GM23338 (cell line): ENCODE data around the gene PAF1. TPM values are rescaled to one million over a fixed set of nuclear protein-coding genes. Genes with fewer than 3 reads are reported as not detected.

Experiments used
- ATAC-seq: fragments of 200-7000 bp; cut with Tn5 transposase; 3 replicates; pipeline ENCODE4 v1.9.1; 2020
- DNase-seq: peaks from one replicate; pipeline ENCODE4 v3.0.0-alpha.2; 2015; ENCODE audit warnings: low spot score
- H2AFZ ChIP-seq: fragments of 200-600 bp; sonication (generic); 2 replicates; pipeline ENCODE4 v1.8.0; 2016; ENCODE audit warnings: antibody characterized with exemption, mild to moderate bottlenecking, moderate library complexity
- H3F3A ChIP-seq: fragments of 200-600 bp; sonication (generic); replicated peaks from 2 replicates; pipeline ENCODE4 v1.8.0; 2017; ENCODE audit warnings: antibody characterized with exemption, mixed run types, low read depth
- H3K27ac ChIP-seq: fragments of 200-600 bp; sonication (generic); 2 replicates; pipeline ENCODE4 v1.6.1; 2016; ENCODE audit warnings: low read depth
- H3K27me3 ChIP-seq: fragments of 200-600 bp; sonication (generic); 2 replicates; pipeline ENCODE4 v1.8.0; 2016; ENCODE audit warnings: mild to moderate bottlenecking, mixed run types, moderate library complexity; ENCODE audit not compliant: insufficient read depth
- H3K36me3 ChIP-seq: fragments of 200-600 bp; sonication (generic); 2 replicates; pipeline ENCODE4 v1.8.0; 2016; ENCODE audit warnings: mild to moderate bottlenecking; ENCODE audit not compliant: insufficient read depth
- H3K4me1 ChIP-seq: fragments of 200-600 bp; sonication (generic); 2 replicates; pipeline ENCODE4 v1.8.0; 2016; ENCODE audit warnings: mild to moderate bottlenecking, moderate library complexity; ENCODE audit not compliant: insufficient read depth
- H3K4me2 ChIP-seq: fragments of 200-600 bp; sonication (generic); 2 replicates; pipeline ENCODE4 v1.7.1; 2017; ENCODE audit warnings: mixed run types
- H3K4me3 ChIP-seq: fragments of 200-600 bp; sonication (generic); 2 replicates; pipeline ENCODE4 v1.6.1; 2016; ENCODE audit warnings: mixed run types
- H3K79me2 ChIP-seq: fragments of 200-600 bp; sonication (generic); replicated peaks from 2 replicates; pipeline ENCODE4 v1.8.0; 2017; ENCODE audit warnings: mild to moderate bottlenecking; ENCODE audit not compliant: insufficient read depth
- H3K9me2 ChIP-seq: fragments of 200-600 bp; sonication (generic); 2 replicates; pipeline ENCODE4 v1.8.0; 2017; ENCODE audit not compliant: insufficient read depth
- H4K20me1 ChIP-seq: fragments of 200-600 bp; sonication (generic); replicated peaks from 2 replicates; pipeline ENCODE4 v1.8.0; 2017; ENCODE audit warnings: mild to moderate bottlenecking; ENCODE audit not compliant: insufficient read depth
- H3K27ac Mint-ChIP-seq: 2 replicates; pipeline ENCODE4 v1.8.0; 2020; ENCODE audit warnings: inconsistent platforms, mild to moderate bottlenecking, moderate library complexity, mixed read lengths
- H3K27me3 Mint-ChIP-seq: 3 replicates; pipeline ENCODE4 v1.8.0; 2022; ENCODE audit warnings: low read depth, mild to moderate bottlenecking, moderate library complexity, mixed read lengths, inconsistent platforms; ENCODE audit not compliant: insufficient read depth, poor library complexity
- H3K36me3 Mint-ChIP-seq: 3 replicates; pipeline ENCODE4 v1.8.0; 2021; ENCODE audit warnings: low read depth, mild to moderate bottlenecking, inconsistent platforms, moderate library complexity, mixed read lengths
- H3K4me1 Mint-ChIP-seq: 3 replicates; pipeline ENCODE4 v1.8.0; 2020; ENCODE audit warnings: mild to moderate bottlenecking, inconsistent platforms, mixed read lengths
- H3K4me3 Mint-ChIP-seq: 3 replicates; pipeline ENCODE4 v1.8.0; 2021; ENCODE audit warnings: moderate library complexity, mild to moderate bottlenecking, inconsistent platforms, mixed read lengths
- H3K9me3 Mint-ChIP-seq: 3 replicates; pipeline ENCODE4 v1.8.0; 2020; ENCODE audit warnings: moderate library complexity, mild to moderate bottlenecking, inconsistent platforms, mixed read lengths
- CREB1 ChIP-seq: fragments of 250-450 bp; sonication (Bioruptor Pico); IDR thresholded peaks from 2 replicates; pipeline ENCODE4 v1.5.0; 2020; ENCODE audit warnings: low read depth, mild to moderate bottlenecking, moderate library complexity
- EZH2 ChIP-seq: fragments of 200-600 bp; sonication (generic); IDR thresholded peaks from one replicate; pipeline ENCODE4 v1.8.0; 2017; ENCODE audit warnings: antibody characterized with exemption, mild to moderate bottlenecking, low read depth; ENCODE audit not compliant: unreplicated experiment
- EZH2phosphoT487 ChIP-seq: fragments of 200-600 bp; sonication (generic); IDR thresholded peaks from one replicate; pipeline ENCODE4 v1.8.1; 2018; ENCODE audit warnings: antibody characterized with exemption; ENCODE audit not compliant: unreplicated experiment
- NANOG ChIP-seq: IDR thresholded peaks from 2 replicates; pipeline ENCODE4 v1.6.1; 2016; ENCODE audit warnings: antibody characterized with exemption, borderline replicate concordance
- POLR2AphosphoS5 ChIP-seq: IDR thresholded peaks from 2 replicates; pipeline ENCODE4 v1.6.1; 2016; ENCODE audit warnings: antibody characterized with exemption, low read depth
- REST ChIP-seq: IDR thresholded peaks from one replicate; pipeline ENCODE4 v1.6.1; 2018; ENCODE audit warnings: antibody characterized with exemption; ENCODE audit not compliant: unreplicated experiment
- STAT1 ChIP-seq: IDR thresholded peaks from one replicate; pipeline ENCODE4 v1.6.1; 2016; ENCODE audit warnings: antibody characterized with exemption; ENCODE audit not compliant: unreplicated experiment
- ZNF114 ChIP-seq: fragments of 250-450 bp; sonication (Bioruptor Pico); IDR thresholded peaks from 2 replicates; pipeline ENCODE4 v1.5.0; 2020; ENCODE audit warnings: mild to moderate bottlenecking, moderate library complexity
- ZNF331 ChIP-seq: fragments of 250-450 bp; sonication (Bioruptor Pico); IDR thresholded peaks from 2 replicates; pipeline ENCODE4 v1.5.0; 2020; ENCODE audit warnings: low read depth, mild to moderate bottlenecking, moderate library complexity
- ZNF462 ChIP-seq: fragments of 250-450 bp; sonication (Bioruptor Pico); IDR thresholded peaks from 2 replicates; pipeline ENCODE4 v1.5.0; 2020; ENCODE audit warnings: mild to moderate bottlenecking, moderate library complexity
- polyA plus RNA-seq: library from polyadenylated mRNA; unstranded; fragments of >200 nt; fragmentation: Nextera tagmentation; extraction: Ambion mirVana; gene quantifications from 2 replicates; pipeline ENCODE4 v1.2.1, GENCODE V29; 2016
- total RNA-seq: library from RNA; depleted of rRNA; stranded (reverse); fragments of >200 nt; shearing (Covaris generic); gene quantifications from 2 replicates; pipeline ENCODE4 v1.2.3, GENCODE V29; 2014
- TF ChIP-seq, protein P1 (sequence below), 2 experiments: fragments of 200-600 bp in 1 of 2; sonication (generic) in 1 of 2; conservative IDR thresholded peaks; 2 replicates each; pipeline versions ENCODE4 v1.5.1 to v1.6.1; 2016 to 2017; ENCODE audit warnings: antibody characterized with exemption in 2 of 2, low read depth in 2 of 2, mild to moderate bottlenecking in 2 of 2, moderate library complexity in 1 of 2
- TF ChIP-seq, protein P2 (sequence below): IDR thresholded peaks from 2 replicates; pipeline ENCODE4 v1.6.1; 2016; ENCODE audit warnings: antibody characterized with exemption

The PAF1 gene
- total and polyA plus RNA-seq, 2 experiments from 2014 or later = 22.1 to 47.3 TPM

- Mint-ChIP-seq H3K4me1 (peaks cover 44% of the 10 kb centered on the region), H3K4me3 (peak within 1 kb of the TSS; percentile 100), H3K27ac (peak within 1 kb of the TSS; percentile 99), H3K9me3 (peaks cover 6% of the 10 kb centered on the region), H3K27me3 (peaks cover 51% of the 10 kb centered on the region), H3K36me3 (peaks cover 51% of the 10 kb centered on the region)
- H3K4me1 ChIP-seq = peaks cover 20% of the 10 kb centered on the region
- H2AFZ ChIP-seq = no peak within 1 kb of the TSS
- DNase-seq (peak; percentile 99), ATAC-seq (peak; percentile 91)
- TF ChIP-seq ZNF331 (no peak), STAT1 (no peak), REST (no peak), CREB1 (0 out of 2 replicates have a peak, but pooled peaks have one; percentile 58), ZNF114 (no peak), NANOG (no peak), POLR2AphosphoS5 (peak; percentile 99), EZH2phosphoT487 (no peak), ZNF462 (CRISPR knock-in tag) (no peak), EZH2 (no peak)
- TF ChIP-seq, protein P1, sequence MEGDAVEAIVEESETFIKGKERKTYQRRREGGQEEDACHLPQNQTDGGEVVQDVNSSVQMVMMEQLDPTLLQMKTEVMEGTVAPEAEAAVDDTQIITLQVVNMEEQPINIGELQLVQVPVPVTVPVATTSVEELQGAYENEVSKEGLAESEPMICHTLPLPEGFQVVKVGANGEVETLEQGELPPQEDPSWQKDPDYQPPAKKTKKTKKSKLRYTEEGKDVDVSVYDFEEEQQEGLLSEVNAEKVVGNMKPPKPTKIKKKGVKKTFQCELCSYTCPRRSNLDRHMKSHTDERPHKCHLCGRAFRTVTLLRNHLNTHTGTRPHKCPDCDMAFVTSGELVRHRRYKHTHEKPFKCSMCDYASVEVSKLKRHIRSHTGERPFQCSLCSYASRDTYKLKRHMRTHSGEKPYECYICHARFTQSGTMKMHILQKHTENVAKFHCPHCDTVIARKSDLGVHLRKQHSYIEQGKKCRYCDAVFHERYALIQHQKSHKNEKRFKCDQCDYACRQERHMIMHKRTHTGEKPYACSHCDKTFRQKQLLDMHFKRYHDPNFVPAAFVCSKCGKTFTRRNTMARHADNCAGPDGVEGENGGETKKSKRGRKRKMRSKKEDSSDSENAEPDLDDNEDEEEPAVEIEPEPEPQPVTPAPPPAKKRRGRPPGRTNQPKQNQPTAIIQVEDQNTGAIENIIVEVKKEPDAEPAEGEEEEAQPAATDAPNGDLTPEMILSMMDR (conservative IDR thresholded peaks at IDR 0.05; ENCODE audit: low read depth in 2 of 2) = no peak
- TF ChIP-seq, protein P2, sequence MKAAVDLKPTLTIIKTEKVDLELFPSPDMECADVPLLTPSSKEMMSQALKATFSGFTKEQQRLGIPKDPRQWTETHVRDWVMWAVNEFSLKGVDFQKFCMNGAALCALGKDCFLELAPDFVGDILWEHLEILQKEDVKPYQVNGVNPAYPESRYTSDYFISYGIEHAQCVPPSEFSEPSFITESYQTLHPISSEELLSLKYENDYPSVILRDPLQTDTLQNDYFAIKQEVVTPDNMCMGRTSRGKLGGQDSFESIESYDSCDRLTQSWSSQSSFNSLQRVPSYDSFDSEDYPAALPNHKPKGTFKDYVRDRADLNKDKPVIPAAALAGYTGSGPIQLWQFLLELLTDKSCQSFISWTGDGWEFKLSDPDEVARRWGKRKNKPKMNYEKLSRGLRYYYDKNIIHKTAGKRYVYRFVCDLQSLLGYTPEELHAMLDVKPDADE = peak; percentile 93
- peak within 1 kb of the TSS; percentile 100 for H3K4me3 ChIP-seq
- H3K79me2 ChIP-seq = peaks cover 27% of the 10 kb centered on the region
- H3F3A ChIP-seq = peaks cover 49% of the 10 kb centered on the region
- H3K9me2 ChIP-seq = no peaks in the 10 kb centered on the region
- peaks cover 34% of the 10 kb centered on the region for H3K36me3 ChIP-seq
- H3K27ac ChIP-seq = peak within 1 kb of the TSS; percentile 100
- H3K4me2 ChIP-seq = peak within 1 kb of the TSS; percentile 100
- H3K27me3 ChIP-seq = no peaks in the 10 kb centered on the region
- peaks cover 23% of the 10 kb centered on the region for H4K20me1 ChIP-seq
These were observed 44.8 kb upstream of the PAF1 start, which contains the start of gene RPS16 for GRCh38 chr19:39435499-39436349. RPS16 (minus strand) TSS chr19:39435949; CDS start chr19:39435895, 54 bp downstream.
